Natural killer cell treated with Interleukin-12 subunit alpha and Interleukin-12 subunit beta and Interleukin-15 and Interleukin-18, amount 100 ng/mL, for 72 hours (primary cell): ENCODE data around the gene COL15A1. TPM values are rescaled to one million over a fixed set of nuclear protein-coding genes. Genes with fewer than 3 reads are reported as not detected.
A peak's percentile ranks its signal among the peaks of the same experiment; 100 is the strongest.

ENCODE experiments used
- ATAC-seq, 2 donors: fragments of 150-1000 bp; cut with Tn5 transposase in 1 of 2; sonication (Bioruptor Pico), chemical (Tn5 transposase) in 1 of 2; 2 replicates each; pipeline ENCODE4 v1.10.0; 2021
- DNase-seq: peaks from one replicate; pipeline ENCODE4 v3.0.0; 2022; ENCODE audit warnings: low spot score
- H3K27ac Mint-ChIP-seq, 2 donors: 1 replicate in 1 of 2; 2 replicates in 1 of 2; pipeline ENCODE4 v1.8.0; 2022; ENCODE audit warnings: mixed read lengths in 2 of 2, mild to moderate bottlenecking in 1 of 2, moderate library complexity in 1 of 2
- H3K27me3 Mint-ChIP-seq, 2 donors: 1 replicate in 1 of 2; 2 replicates in 1 of 2; pipeline ENCODE4 v1.8.0; 2022; ENCODE audit warnings: mixed read lengths in 2 of 2
- H3K36me3 Mint-ChIP-seq: one replicate; pipeline ENCODE4 v1.8.0; 2022; ENCODE audit warnings: mixed read lengths
- H3K4me1 Mint-ChIP-seq, 2 donors: 1 replicate in 1 of 2; 2 replicates in 1 of 2; pipeline ENCODE4 v1.8.0; 2022; ENCODE audit warnings: low read depth in 2 of 2, mixed read lengths in 2 of 2, mild to moderate bottlenecking in 1 of 2
- H3K4me3 Mint-ChIP-seq: one replicate; pipeline ENCODE4 v1.8.0; 2022; ENCODE audit warnings: mixed read lengths
- H3K9me3 Mint-ChIP-seq: 2 replicates; pipeline ENCODE4 v1.8.0; 2022; ENCODE audit warnings: mixed read lengths
- total RNA-seq, 2 donors: library from RNA; stranded (reverse); gene quantifications; one replicate each; pipeline ENCODE4 v1.2.3, GENCODE V29; 2022

The COL15A1 gene
- total RNA-seq, 2 donors from 2014 or later: 0.14 to 0.47 TPM

GRCh38 chr9:99029083-99029645, 85.5 kb downstream of the COL15A1 start:
- Mint-ChIP-seq H3K4me1 (peaks cover 22 to 32% of the 10 kb centered on the region in 2 donors), H3K36me3 (no peaks in the 10 kb centered on the region), H3K27ac (peak overlapping the region in 1 of 2 donors; percentile 22), H3K4me3 (no peak overlapping the region), H3K27me3 (no peaks in the 10 kb centered on the region), H3K9me3 (no peaks in the 10 kb centered on the region)
- ATAC-seq: no peak
- DNase-seq: no peak

GRCh38 chr9:99030092-99030511, 86.4 kb downstream of the COL15A1 start:
- no peak for DNase-seq
- Mint-ChIP-seq H3K4me1 (peaks cover 29 to 40% of the 10 kb centered on the region in 2 donors), H3K27ac (peak overlapping the region; percentile 22 to 53), H3K9me3 (no peaks in the 10 kb centered on the region), H3K27me3 (no peaks in the 10 kb centered on the region), H3K4me3 (peak overlapping the region; percentile 67), H3K36me3 (no peaks in the 10 kb centered on the region)
- ATAC-seq: peak in 1 of 2 donors; percentile 72

- H3K4me1 Mint-ChIP-seq: peaks cover 34 to 45% of the 10 kb centered on the region in 2 donors
- ATAC-seq (no peak), DNase-seq (no peak)
- H3K4me3 Mint-ChIP-seq: peak overlapping the region; percentile 67
- no peaks in the 10 kb centered on the region for H3K36me3 Mint-ChIP-seq
- H3K27me3 Mint-ChIP-seq: no peaks in the 10 kb centered on the region
- H3K9me3 Mint-ChIP-seq: no peaks in the 10 kb centered on the region
- peak overlapping the region; percentile 22 to 53 for H3K27ac Mint-ChIP-seq
These were observed 87.0 kb downstream of the COL15A1 start for GRCh38 chr9:99030610-99031109.

GRCh38 chr9:99031319-99031718, 87.6 kb downstream of the COL15A1 start:
- DNase-seq (no peak), ATAC-seq (no peak)
- H3K4me3 Mint-ChIP-seq: no peak overlapping the region
- peaks cover 32 to 42% of the 10 kb centered on the region in 2 donors for H3K4me1 Mint-ChIP-seq
- H3K9me3 Mint-ChIP-seq: no peaks in the 10 kb centered on the region
- no peaks in the 10 kb centered on the region for H3K27me3 Mint-ChIP-seq
- no peaks in the 10 kb centered on the region for H3K36me3 Mint-ChIP-seq
- H3K27ac Mint-ChIP-seq: no peak overlapping the region

- DNase-seq (no peak), ATAC-seq (no peak)
- Mint-ChIP-seq H3K4me3 (no peak overlapping the region), H3K4me1 (peaks cover 26 to 35% of the 10 kb centered on the region in 2 donors), H3K27ac (no peak overlapping the region), H3K36me3 (no peaks in the 10 kb centered on the region), H3K27me3 (no peaks in the 10 kb centered on the region), H3K9me3 (no peaks in the 10 kb centered on the region)
These were observed 88.3 kb downstream of the COL15A1 start for GRCh38 chr9:99031994-99032393.

- no peaks in the 10 kb centered on the region for H3K27me3 Mint-ChIP-seq
- ATAC-seq (no peak), DNase-seq (no peak)
- H3K9me3 Mint-ChIP-seq: no peaks in the 10 kb centered on the region
- H3K27ac Mint-ChIP-seq: peak overlapping the region in 1 of 2 donors; percentile 28
- no peaks in the 10 kb centered on the region for H3K36me3 Mint-ChIP-seq
- no peak overlapping the region for H3K4me3 Mint-ChIP-seq
- H3K4me1 Mint-ChIP-seq: peaks cover 31 to 41% of the 10 kb centered on the region in 2 donors
These were observed 90.4 kb downstream of the COL15A1 start for GRCh38 chr9:99034149-99034548.

GRCh38 chr9:99035313-99035712, 91.6 kb downstream of the COL15A1 start:
- Mint-ChIP-seq H3K36me3 (no peaks in the 10 kb centered on the region), H3K27me3 (no peaks in the 10 kb centered on the region), H3K9me3 (no peaks in the 10 kb centered on the region), H3K4me1 (peaks cover 35 to 45% of the 10 kb centered on the region in 2 donors), H3K4me3 (no peak overlapping the region), H3K27ac (peak overlapping the region in 1 of 2 donors; percentile 74)
- ATAC-seq (no peak), DNase-seq (no peak)

- Mint-ChIP-seq H3K9me3 (no peaks in the 10 kb centered on the region), H3K27me3 (no peaks in the 10 kb centered on the region), H3K36me3 (no peaks in the 10 kb centered on the region), H3K4me3 (no peak overlapping the region), H3K27ac (peak overlapping the region in 1 of 2 donors; percentile 13), H3K4me1 (peaks cover 52 to 58% of the 10 kb centered on the region in 2 donors)
- no peak for ATAC-seq
- DNase-seq: no peak
These were observed 94.2 kb downstream of the COL15A1 start for GRCh38 chr9:99037769-99038483.

- no peak for ATAC-seq
- Mint-ChIP-seq H3K27ac (no peak overlapping the region), H3K27me3 (no peaks in the 10 kb centered on the region), H3K36me3 (no peaks in the 10 kb centered on the region), H3K4me3 (no peak overlapping the region), H3K4me1 (peaks cover 54 to 58% of the 10 kb centered on the region in 2 donors), H3K9me3 (no peaks in the 10 kb centered on the region)
- DNase-seq: no peak
These were observed 94.7 kb downstream of the COL15A1 start for GRCh38 chr9:99038484-99038820.

- ATAC-seq (peak; percentile 26 to 44), DNase-seq (no peak)
- H3K27me3 Mint-ChIP-seq: no peaks in the 10 kb centered on the region
- peaks cover 55 to 56% of the 10 kb centered on the region in 2 donors for H3K4me1 Mint-ChIP-seq
- no peaks in the 10 kb centered on the region for H3K36me3 Mint-ChIP-seq
- H3K4me3 Mint-ChIP-seq: peak overlapping the region; percentile 60
- H3K27ac Mint-ChIP-seq: no peak overlapping the region
- peaks cover 7% of the 10 kb centered on the region for H3K9me3 Mint-ChIP-seq
These were observed 95.9 kb downstream of the COL15A1 start for GRCh38 chr9:99039505-99040182.

- H3K9me3 Mint-ChIP-seq: peaks cover 7% of the 10 kb centered on the region
- ATAC-seq (no peak), DNase-seq (no peak)
- H3K4me3 Mint-ChIP-seq: peak overlapping the region; percentile 60
- peaks cover 57 to 59% of the 10 kb centered on the region in 2 donors for H3K4me1 Mint-ChIP-seq
- H3K27ac Mint-ChIP-seq: peak overlapping the region in 1 of 2 donors; percentile 74
- no peaks in the 10 kb centered on the region for H3K36me3 Mint-ChIP-seq
- H3K27me3 Mint-ChIP-seq: no peaks in the 10 kb centered on the region
These were observed 96.7 kb downstream of the COL15A1 start for GRCh38 chr9:99040251-99040900.

GRCh38 chr9:99040911-99041582, 97.3 kb downstream of the COL15A1 start:
- DNase-seq (no peak), ATAC-seq (peak; percentile 84)
- peak overlapping the region in 1 of 2 donors; percentile 74 for H3K27ac Mint-ChIP-seq
- H3K4me1 Mint-ChIP-seq: peaks cover 57 to 60% of the 10 kb centered on the region in 2 donors
- no peaks in the 10 kb centered on the region for H3K27me3 Mint-ChIP-seq
- H3K9me3 Mint-ChIP-seq: peaks cover 7% of the 10 kb centered on the region
- H3K36me3 Mint-ChIP-seq: no peaks in the 10 kb centered on the region
- H3K4me3 Mint-ChIP-seq: peak overlapping the region; percentile 60

GRCh38 chr9:99041618-99042017, 97.9 kb downstream of the COL15A1 start:
- Mint-ChIP-seq H3K4me3 (peak overlapping the region; percentile 60), H3K27me3 (no peaks in the 10 kb centered on the region), H3K4me1 (peaks cover 63 to 66% of the 10 kb centered on the region in 2 donors), H3K27ac (peak overlapping the region in 1 of 2 donors; percentile 74), H3K9me3 (peaks cover 7% of the 10 kb centered on the region), H3K36me3 (no peaks in the 10 kb centered on the region)
- ATAC-seq: peak; percentile 65 to 72
- DNase-seq: no peak
